Measurements from ENCODE around the gene TXNDC11.

Gene TXNDC11

DNA sequence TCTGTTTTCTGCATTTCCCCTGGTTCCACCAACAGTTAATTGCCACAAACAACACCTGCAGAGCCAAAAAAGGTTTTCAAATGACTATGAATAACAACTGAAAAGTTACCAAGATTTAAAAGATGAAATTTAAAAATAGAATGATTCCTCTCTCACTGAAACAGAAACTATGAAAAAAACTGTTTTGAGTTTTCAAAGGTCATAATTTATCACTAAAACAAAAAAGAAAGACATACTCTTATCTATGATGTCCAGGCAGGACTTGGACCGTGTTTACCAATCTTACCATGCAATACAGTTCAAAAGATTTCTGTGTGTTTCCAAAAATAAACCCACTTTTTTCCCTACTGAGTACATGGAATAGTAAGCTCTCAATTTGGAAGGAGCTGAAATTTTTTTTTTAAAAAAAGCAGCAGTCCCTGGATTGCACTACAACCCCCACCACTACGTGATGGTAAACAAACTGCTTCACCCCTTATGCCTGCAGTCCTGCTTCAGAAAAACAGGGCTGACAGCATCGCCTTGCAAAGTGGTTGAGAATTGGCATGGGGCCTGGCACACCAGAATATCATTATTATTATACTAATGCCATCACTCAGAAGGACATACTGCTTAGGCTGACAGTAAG, 8.5 kb downstream of the TXNDC11 start:
- TF ChIP-seq, protein P1, sequence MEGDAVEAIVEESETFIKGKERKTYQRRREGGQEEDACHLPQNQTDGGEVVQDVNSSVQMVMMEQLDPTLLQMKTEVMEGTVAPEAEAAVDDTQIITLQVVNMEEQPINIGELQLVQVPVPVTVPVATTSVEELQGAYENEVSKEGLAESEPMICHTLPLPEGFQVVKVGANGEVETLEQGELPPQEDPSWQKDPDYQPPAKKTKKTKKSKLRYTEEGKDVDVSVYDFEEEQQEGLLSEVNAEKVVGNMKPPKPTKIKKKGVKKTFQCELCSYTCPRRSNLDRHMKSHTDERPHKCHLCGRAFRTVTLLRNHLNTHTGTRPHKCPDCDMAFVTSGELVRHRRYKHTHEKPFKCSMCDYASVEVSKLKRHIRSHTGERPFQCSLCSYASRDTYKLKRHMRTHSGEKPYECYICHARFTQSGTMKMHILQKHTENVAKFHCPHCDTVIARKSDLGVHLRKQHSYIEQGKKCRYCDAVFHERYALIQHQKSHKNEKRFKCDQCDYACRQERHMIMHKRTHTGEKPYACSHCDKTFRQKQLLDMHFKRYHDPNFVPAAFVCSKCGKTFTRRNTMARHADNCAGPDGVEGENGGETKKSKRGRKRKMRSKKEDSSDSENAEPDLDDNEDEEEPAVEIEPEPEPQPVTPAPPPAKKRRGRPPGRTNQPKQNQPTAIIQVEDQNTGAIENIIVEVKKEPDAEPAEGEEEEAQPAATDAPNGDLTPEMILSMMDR (IDR thresholded peaks at IDR 0.05; ENCODE audit: low read depth, low read length) = no peak
- Histone ChIP-seq H3K36me3 (peaks cover 73% of the 10 kb centered on the region), H3K9me3 (ENCODE audit: severe bottlenecking) (no peaks in the 10 kb centered on the region), H3K4me3 (ENCODE audit: low read depth, low read length) (no peak overlapping the region), H3K27me3 (ENCODE audit: insufficient read depth, low read depth, severe bottlenecking) (no peaks in the 10 kb centered on the region), H3K27ac (no peak overlapping the region)
- no peak for DNase-seq

DNA sequence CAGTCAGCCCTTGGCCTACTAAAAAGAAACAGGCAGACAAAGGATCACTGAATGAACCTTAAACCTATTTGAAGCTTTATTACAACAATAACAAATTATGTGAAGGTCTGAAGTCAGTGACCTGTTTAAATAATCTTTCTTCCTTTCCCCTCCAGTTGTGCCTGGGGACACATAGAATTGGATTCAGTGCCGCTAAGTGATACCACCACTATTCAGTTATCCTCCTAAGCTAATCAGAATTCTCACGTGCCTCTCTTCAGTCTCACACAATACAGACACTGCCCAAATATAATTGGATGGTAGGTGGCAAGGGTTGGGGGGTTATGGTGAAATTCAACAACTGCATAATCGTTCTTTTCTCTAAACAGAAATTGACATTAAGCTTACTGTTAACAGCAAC, 11.4 kb downstream of the TXNDC11 start:
- H3K9me3 ChIP-seq (ENCODE audit: severe bottlenecking) = no peaks in the 10 kb centered on the region
- DNase-seq = no peak
- TF ChIP-seq, protein P1 (IDR thresholded peaks at IDR 0.05; ENCODE audit: low read depth, low read length) = no peak
- H3K4me3 ChIP-seq (ENCODE audit: low read depth, low read length) = no peak overlapping the region
- no peak overlapping the region for H3K27ac ChIP-seq
- no peaks in the 10 kb centered on the region for H3K27me3 ChIP-seq (ENCODE audit: insufficient read depth, low read depth, severe bottlenecking)
- H3K36me3 ChIP-seq = peaks cover 92% of the 10 kb centered on the region

DNA sequence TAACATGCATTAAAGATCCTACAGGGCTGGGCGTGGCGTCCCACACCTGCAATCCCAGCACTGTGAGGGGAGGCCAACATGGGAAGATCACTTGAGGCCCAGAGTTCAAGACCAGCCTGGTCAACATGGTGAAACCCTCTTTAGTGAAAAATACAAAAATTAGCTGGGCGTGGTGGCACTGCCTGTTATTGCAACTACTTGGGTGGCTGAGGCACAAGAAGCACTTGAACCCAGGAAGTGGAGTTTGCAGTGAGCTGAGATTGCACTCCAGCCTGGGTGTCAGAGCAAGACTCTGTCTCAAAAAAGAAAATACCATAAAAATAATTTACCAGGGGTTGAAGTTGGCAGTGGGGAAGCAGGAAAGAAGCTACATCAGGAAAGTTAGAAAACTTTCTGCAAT, 12.9 kb downstream of the TXNDC11 start:
- no peak overlapping the region for H3K4me3 ChIP-seq (ENCODE audit: low read depth, low read length)
- H3K9me3 ChIP-seq (ENCODE audit: severe bottlenecking) = no peaks in the 10 kb centered on the region
- no peak overlapping the region for H3K27ac ChIP-seq
- no peaks in the 10 kb centered on the region for H3K27me3 ChIP-seq (ENCODE audit: insufficient read depth, low read depth, severe bottlenecking)
- TF ChIP-seq, protein P1 (IDR thresholded peaks at IDR 0.05; ENCODE audit: low read depth, low read length) = no peak
- H3K36me3 ChIP-seq = peaks cover 94% of the 10 kb centered on the region
- DNase-seq = no peak

DNA sequence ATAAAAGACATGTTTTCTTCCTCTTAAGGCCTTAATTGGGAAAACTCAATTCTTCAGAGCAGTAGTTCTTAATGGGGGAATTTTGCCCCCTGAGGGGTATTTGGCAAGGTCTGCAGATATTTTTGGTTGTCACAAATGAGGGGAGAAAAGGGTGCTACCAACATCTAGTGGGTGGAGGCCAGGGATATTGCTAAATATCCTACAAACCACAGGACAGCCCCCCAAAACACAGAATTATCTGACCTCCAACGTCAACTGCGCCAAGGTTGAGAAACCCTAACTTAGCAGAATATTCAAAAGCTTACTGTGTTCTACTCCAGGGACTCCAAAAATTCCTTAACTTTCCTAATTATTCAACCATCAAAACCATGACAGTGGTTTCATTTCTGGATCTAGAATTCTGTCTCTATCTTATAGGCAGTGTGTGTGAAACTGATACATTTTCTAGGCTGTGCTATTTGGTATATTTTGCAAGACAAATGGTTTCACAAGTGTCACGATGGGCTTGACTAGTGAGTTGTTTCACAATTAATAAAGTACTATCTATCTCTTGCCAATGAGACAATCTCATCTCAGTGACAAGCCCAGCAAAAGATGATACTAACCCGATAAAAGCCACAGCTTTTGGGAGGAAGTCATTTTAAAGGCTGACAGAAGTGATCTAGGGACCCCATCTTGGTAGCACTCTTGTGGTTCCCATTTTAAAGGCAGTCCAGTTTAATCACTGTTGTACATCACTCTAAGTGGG, 14.7 kb downstream of the TXNDC11 start:
- no peak for DNase-seq

DNA sequence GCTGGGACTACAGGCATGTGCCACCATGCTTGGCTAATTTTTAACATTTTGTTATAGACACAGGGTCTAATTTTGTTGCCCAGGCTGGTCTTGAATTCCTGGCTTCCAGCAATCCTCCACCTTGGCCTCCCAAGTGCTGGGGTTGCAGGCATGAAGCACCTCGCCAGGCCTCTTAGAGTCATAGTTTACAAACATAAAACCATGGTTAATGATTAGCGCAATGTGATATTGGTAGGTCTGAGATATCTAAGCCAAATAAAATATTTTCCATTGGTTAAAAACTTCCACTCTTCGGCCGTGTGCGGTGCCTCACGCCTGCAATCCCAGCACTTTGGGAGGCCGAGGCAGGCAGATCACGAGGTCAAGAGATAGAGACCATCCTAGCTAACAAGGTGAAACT, 16.6 kb downstream of the TXNDC11 start:
- no peak overlapping the region for H3K27ac ChIP-seq
- no peak overlapping the region for H3K4me3 ChIP-seq (ENCODE audit: low read depth, low read length)
- no peaks in the 10 kb centered on the region for H3K27me3 ChIP-seq (ENCODE audit: insufficient read depth, low read depth, severe bottlenecking)
- TF ChIP-seq, protein P1 (IDR thresholded peaks at IDR 0.05; ENCODE audit: low read depth, low read length) = no peak
- no peaks in the 10 kb centered on the region for H3K9me3 ChIP-seq (ENCODE audit: severe bottlenecking)
- no peak for DNase-seq
- H3K36me3 ChIP-seq = peaks cover 77% of the 10 kb centered on the region

More for the DNA sequence above, 14.7 kb downstream of the TXNDC11 start:
- no peak overlapping the region for H3K4me3 ChIP-seq (ENCODE audit: low read depth, low read length)
- TF ChIP-seq, protein P1 (IDR thresholded peaks at IDR 0.05; ENCODE audit: low read depth, low read length) = no peak
- H3K27me3 ChIP-seq (ENCODE audit: insufficient read depth, low read depth, severe bottlenecking) = no peaks in the 10 kb centered on the region
- peaks cover 77% of the 10 kb centered on the region for H3K36me3 ChIP-seq
- H3K27ac ChIP-seq = no peak overlapping the region
- no peaks in the 10 kb centered on the region for H3K9me3 ChIP-seq (ENCODE audit: severe bottlenecking)

Measured in WERI-Rb-1 (cell line).